ENCODE data around the gene CLBA1. TPM values are rescaled to one million over a fixed set of nuclear protein-coding genes. Genes with fewer than 3 reads are reported as not detected.
A peak's percentile ranks its signal among the peaks of the same experiment; 100 is the strongest.

CLBA1 gene
- total and polyA plus RNA-seq, 9 of the 15 experiments (the other 6 are each of a cell fraction or from before 2014, with no cell fraction given) = 0.04 to 3.9 (median 2.6) TPM

- peak; percentile 82 for TF ChIP-seq VEZF1 (CRISPR knock-in tag; IDR thresholded peaks at IDR 0.05)
- no peak for TF ChIP-seq ZNF324 (CRISPR knock-in tag; IDR thresholded peaks at IDR 0.05)
- TF ChIP-seq ZNF76 (CRISPR knock-in tag; IDR thresholded peaks at IDR 0.05; ENCODE audit: borderline replicate concordance) = no peak
- TF ChIP-seq KDM5B (IDR thresholded peaks at IDR 0.05; ENCODE audit: insufficient replicate concordance, low read depth, low read length) = peak; percentile 57
- TF ChIP-seq, protein P1, sequence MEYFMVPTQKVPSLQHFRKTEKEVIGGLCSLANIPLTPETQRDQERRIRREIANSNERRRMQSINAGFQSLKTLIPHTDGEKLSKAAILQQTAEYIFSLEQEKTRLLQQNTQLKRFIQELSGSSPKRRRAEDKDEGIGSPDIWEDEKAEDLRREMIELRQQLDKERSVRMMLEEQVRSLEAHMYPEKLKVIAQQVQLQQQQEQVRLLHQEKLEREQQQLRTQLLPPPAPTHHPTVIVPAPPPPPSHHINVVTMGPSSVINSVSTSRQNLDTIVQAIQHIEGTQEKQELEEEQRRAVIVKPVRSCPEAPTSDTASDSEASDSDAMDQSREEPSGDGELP (CRISPR knock-in tag; IDR thresholded peaks at IDR 0.05; ENCODE audit: borderline replicate concordance) = peak; percentile 97
- TF ChIP-seq UBTF (IDR thresholded peaks at IDR 0.05; ENCODE audit: borderline replicate concordance in 1 of 2, low read depth in 2 of 2, low read length in 2 of 2) = no peak
- TF ChIP-seq REST (IDR thresholded peaks at IDR 0.05; ENCODE audit: borderline replicate concordance) = peak; percentile 27; the same call in 1 of the 2 replicates
- no peak for TF ChIP-seq REST (CRISPR knock-in tag; IDR thresholded peaks at IDR 0.05; ENCODE audit: low read depth)
- TF ChIP-seq ZBTB9 (CRISPR knock-in tag; IDR thresholded peaks at IDR 0.05) = no peak
- peak in 1 of 2 experiments; percentile 34; a peak in 1 of 4 replicates for TF ChIP-seq NRF1 (conservative IDR thresholded peaks at IDR 0.05 in 1 of 2, IDR thresholded peaks at IDR 0.05 in 1 of 2)
Measured at GRCh38 chr14:104970231-104971068, 15.1 kb upstream of the CLBA1 start (continued).

Measured in K562 (cell line).